Hippocampal formation (tissue), 2 donors: ENCODE results near the gene CYP46A1.

Experiments
- DNase-seq, 2 donors: peaks; one replicate each; lab custom pipeline; 2025; lab: John Stamatoyannopoulos, UW

The CYP46A1 gene

GRCh38 chr14:99715266-99716000 is 31.3 kb downstream of the CYP46A1 start:
- no peak for DNase-seq

- no peak for DNase-seq
Measured at GRCh38 chr14:99716091-99716849, 32.2 kb downstream of the CYP46A1 start.

- DNase-seq, result no peak
Measured at GRCh38 chr14:99716850-99717681, 33.0 kb downstream of the CYP46A1 start.

GRCh38 chr14:99717682-99718013 is 33.5 kb downstream of the CYP46A1 start:
- no peak for DNase-seq

- DNase-seq, result no peak
Measured at GRCh38 chr14:99718031-99718810, 34.1 kb downstream of the CYP46A1 start.

- no peak for DNase-seq
Measured at GRCh38 chr14:99718811-99719192, 34.7 kb downstream of the CYP46A1 start.

GRCh38 chr14:99720941-99721791 is 37.1 kb downstream of the CYP46A1 start:
- DNase-seq, result no peak

GRCh38 chr14:99721792-99722516 is 37.9 kb downstream of the CYP46A1 start:
- DNase-seq, result no peak

- DNase-seq, result no peak
Measured at GRCh38 chr14:99722741-99723140, 38.6 kb downstream of the CYP46A1 start.

- no peak for DNase-seq
Measured at GRCh38 chr14:99724196-99724891, 40.2 kb downstream of the CYP46A1 start.

GRCh38 chr14:99724939-99725773 is 41.1 kb downstream of the CYP46A1 start:
- no peak for DNase-seq

GRCh38 chr14:99725774-99726537 is 41.9 kb downstream of the CYP46A1 start:
- no peak for DNase-seq

GRCh38 chr14:99726538-99727095 is 42.5 kb downstream of the CYP46A1 start:
- no peak for DNase-seq

GRCh38 chr14:99727096-99727870 is 43.2 kb downstream of the CYP46A1 start:
- no peak for DNase-seq

GRCh38 chr14:99728231-99728920 is 44.3 kb downstream of the CYP46A1 start:
- DNase-seq, result no peak

GRCh38 chr14:99728981-99729451 is 44.9 kb downstream of the CYP46A1 start:
- DNase-seq, result no peak
